HFF-Myc (cell line): Measurements from ENCODE around the gene ESRRB.

Source experiments
- DNase-seq: peaks from one replicate; pipeline ENCODE4 v3.0.0-alpha.2; 2011; ENCODE audit warnings: low read depth; ENCODE audit errors: extremely low read depth
- H3K4me3 ChIP-seq: replicated peaks from 2 replicates; pipeline ENCODE4 v1.5.1; 2011; ENCODE audit warnings: low read depth, mild to moderate bottlenecking, control low read depth, low read length
- TF ChIP-seq, protein P1 (sequence below): IDR thresholded peaks from 2 replicates; pipeline ENCODE4 v1.5.1; 2012; ENCODE audit warnings: mild to moderate bottlenecking, low read depth, low read length, control low read depth; ENCODE audit errors: missing control alignments

Gene ESRRB

GRCh38 chr14:76439237-76439775 lies 63.4 kb downstream of the ESRRB start:
- TF ChIP-seq, protein P1, sequence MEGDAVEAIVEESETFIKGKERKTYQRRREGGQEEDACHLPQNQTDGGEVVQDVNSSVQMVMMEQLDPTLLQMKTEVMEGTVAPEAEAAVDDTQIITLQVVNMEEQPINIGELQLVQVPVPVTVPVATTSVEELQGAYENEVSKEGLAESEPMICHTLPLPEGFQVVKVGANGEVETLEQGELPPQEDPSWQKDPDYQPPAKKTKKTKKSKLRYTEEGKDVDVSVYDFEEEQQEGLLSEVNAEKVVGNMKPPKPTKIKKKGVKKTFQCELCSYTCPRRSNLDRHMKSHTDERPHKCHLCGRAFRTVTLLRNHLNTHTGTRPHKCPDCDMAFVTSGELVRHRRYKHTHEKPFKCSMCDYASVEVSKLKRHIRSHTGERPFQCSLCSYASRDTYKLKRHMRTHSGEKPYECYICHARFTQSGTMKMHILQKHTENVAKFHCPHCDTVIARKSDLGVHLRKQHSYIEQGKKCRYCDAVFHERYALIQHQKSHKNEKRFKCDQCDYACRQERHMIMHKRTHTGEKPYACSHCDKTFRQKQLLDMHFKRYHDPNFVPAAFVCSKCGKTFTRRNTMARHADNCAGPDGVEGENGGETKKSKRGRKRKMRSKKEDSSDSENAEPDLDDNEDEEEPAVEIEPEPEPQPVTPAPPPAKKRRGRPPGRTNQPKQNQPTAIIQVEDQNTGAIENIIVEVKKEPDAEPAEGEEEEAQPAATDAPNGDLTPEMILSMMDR = no peak
- DNase-seq = no peak
- no peak overlapping the region for H3K4me3 ChIP-seq

DNA sequence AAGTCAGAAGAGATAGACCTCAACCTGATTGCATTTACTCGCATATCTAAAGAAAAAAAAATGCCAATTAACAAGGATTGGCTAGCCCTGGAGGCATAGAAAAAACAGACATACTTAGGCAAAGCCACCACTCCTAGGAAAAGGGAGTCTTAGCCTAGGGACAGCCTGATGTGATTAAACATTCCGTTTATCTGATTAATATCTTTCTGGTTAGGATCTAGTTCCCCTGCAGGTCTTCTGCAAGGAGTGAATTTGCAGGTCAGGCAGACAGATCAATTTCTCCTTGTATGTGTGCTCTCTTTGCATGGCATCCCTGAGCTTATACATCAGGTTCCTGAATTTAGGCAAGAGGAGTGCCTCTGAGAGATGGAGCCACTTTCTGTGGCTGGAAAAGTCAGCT lies 70.5 kb downstream of the ESRRB start:
- DNase-seq = no peak

GRCh38 chr14:76446921-76447320 lies 71.0 kb downstream of the ESRRB start:
- TF ChIP-seq, protein P1 = no peak
- H3K4me3 ChIP-seq = no peak overlapping the region
- DNase-seq = no peak

More for the DNA sequence above, 70.5 kb downstream of the ESRRB start:
- TF ChIP-seq, protein P1 = no peak
- H3K4me3 ChIP-seq = no peak overlapping the region

- TF ChIP-seq, protein P1 = no peak
- H3K4me3 ChIP-seq = no peak overlapping the region
These were observed 74.5 kb downstream of the ESRRB start for GRCh38 chr14:76450476-76450875.

DNA sequence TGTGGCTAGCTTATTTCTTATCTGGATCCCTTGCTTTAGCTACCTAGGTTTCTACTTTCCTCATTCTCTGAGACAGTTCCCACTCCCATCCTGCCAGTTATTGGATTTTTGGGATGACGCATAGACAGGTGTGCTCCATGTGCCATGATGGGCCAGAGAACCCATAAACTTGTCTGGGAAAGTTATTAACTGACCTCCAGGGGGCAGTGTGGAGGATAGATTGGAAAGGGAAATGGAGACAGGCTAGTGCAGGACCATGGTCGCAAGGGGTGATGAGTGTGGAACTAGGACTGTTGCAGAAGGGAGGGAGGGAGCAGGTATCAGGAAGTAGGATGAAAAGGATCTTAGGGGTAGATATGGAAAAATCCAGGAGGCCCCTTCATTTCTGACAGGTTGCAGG lies 80.3 kb downstream of the ESRRB start:
- TF ChIP-seq, protein P1 = peak; percentile 62
- DNase-seq = peak; percentile 11
- H3K4me3 ChIP-seq = no peak overlapping the region

More at GRCh38 chr14:76450476-76450875, 74.5 kb downstream of the ESRRB start:
- no peak for DNase-seq

DNA sequence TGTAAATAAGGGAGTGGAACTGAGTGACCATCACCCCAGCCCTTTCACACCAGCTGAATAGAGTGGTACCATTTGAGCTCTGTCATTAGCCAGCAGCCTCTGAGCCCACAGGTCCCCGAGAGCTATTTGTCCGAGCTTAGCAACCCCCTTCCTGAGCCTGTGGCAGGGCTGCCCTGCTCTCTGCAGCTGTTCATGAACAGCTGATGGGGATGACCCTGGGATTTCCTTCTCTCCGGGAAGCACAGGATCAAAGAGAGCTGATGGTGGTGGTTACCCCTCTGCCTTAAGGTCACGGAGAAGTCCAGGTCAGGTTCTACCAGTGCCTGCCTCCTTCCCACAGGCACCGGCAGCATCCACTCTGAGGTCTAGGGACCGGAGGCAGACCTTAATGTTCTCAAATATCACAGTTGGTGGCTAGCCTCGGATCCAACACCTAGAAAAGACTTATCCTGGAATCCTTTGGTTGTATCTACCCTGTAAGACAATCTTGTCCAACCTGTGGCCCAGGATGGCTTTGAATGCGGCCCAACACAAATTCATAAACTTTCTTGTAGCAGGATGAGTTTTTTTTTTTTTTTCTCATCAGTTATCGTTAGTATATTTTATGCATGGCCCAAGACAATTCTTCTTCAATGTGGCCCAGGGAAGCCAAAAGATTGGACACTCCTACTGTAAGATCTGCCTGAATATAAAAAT lies 81.1 kb downstream of the ESRRB start:
- H3K4me3 ChIP-seq = no peak overlapping the region
- no peak for DNase-seq

More for the DNA sequence above, 81.1 kb downstream of the ESRRB start:
- TF ChIP-seq, protein P1 = no peak
